NT2/D1 (cell line): Measurements from ENCODE around the gene EIF3K.

Source experiments
- SUZ12 ChIP-seq: IDR thresholded peaks from 2 replicates; pipeline ENCODE4 v1.6.1; 2011; ENCODE audit not compliant: insufficient read length, insufficient read depth; ENCODE audit errors: extremely low read depth
- YY1 ChIP-seq: IDR thresholded peaks from 2 replicates; pipeline ENCODE4 v1.6.1; 2011; ENCODE audit not compliant: insufficient read length, insufficient read depth
- ZNF274 ChIP-seq: IDR thresholded peaks from 2 replicates; pipeline ENCODE4 v1.6.1; 2011; ENCODE audit warnings: mild to moderate bottlenecking, low read depth, low read length

DNA sequence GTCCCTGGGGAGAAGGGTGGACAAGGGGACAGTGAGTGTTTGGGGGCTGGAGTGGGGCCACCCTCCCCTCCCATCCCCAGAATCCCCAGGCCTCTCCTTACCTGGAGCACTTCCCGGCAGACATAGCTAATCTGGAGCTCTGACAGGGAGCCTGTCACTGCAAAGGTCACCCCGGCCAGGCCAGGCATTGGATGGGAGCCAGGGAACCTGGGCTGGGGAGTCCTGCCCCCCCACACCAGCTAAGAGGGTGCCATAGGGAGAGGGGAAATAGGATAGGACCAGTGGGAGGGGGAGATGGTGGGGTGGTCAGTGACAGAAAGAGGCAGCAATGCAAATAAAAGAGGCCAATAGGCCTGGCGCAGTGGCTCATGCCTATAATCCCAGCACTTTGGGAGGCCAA lies 4.7 kb upstream of the EIF3K start:
- no peak for TF ChIP-seq YY1
- TF ChIP-seq ZNF274: no peak
- TF ChIP-seq SUZ12: no peak
